A673 (cell line): ENCODE data around the gene BAG5. TPM values are rescaled to one million over a fixed set of nuclear protein-coding genes. Genes with fewer than 3 reads are reported as not detected.

Source experiments
- BruUV-seq: library from RNA; stranded (reverse); fragments of 400-500 nt; replicated peaks from 2 replicates; lab custom pipeline; 2021; lab: Mats Ljungman, UMichigan
- CTCF ChIA-PET: fragments of 300-600 bp; sonication (Branson Sonifier 250); formaldehyde crosslinking; loops from one replicate; lab custom pipeline; 2022; ENCODE audit warnings: antibody characterized with exemption; lab: Charles Lee
- POLR2A ChIA-PET: fragments of 300-600 bp; sonication (Branson Sonifier 250); formaldehyde crosslinking; loops from one replicate; lab custom pipeline; 2022; ENCODE audit warnings: antibody characterized with exemption; ENCODE audit not compliant: low non-redundant PET; lab: Charles Lee
- DNase-seq: peaks from one replicate; pipeline ENCODE4 v3.0.0-alpha.2; 2015; ENCODE audit warnings: low spot score
- H3K27ac ChIP-seq: fragments of 200-600 bp; sonication (generic); 2 replicates; pipeline ENCODE4 v1.5.1; 2016; ENCODE audit warnings: mixed run types, low read depth, mild to moderate bottlenecking, mixed read lengths, antibody characterized with exemption, low read length; ENCODE audit not compliant: poor library complexity, severe bottlenecking
- H3K27me3 ChIP-seq: fragments of 200-600 bp; sonication (generic); replicated peaks from 2 replicates; pipeline ENCODE4 v1.6.1; 2017; ENCODE audit warnings: mixed run types, low read depth, mild to moderate bottlenecking, mixed read lengths, antibody characterized with exemption, low read length; ENCODE audit not compliant: insufficient read depth, poor library complexity
- H3K36me3 ChIP-seq: fragments of 200-600 bp; sonication (generic); 2 replicates; pipeline ENCODE4 v1.6.1; 2016; ENCODE audit warnings: mixed run types, mild to moderate bottlenecking, mixed read lengths, antibody characterized with exemption, low read length; ENCODE audit not compliant: insufficient read depth, poor library complexity, severe bottlenecking
- H3K4me1 ChIP-seq: fragments of 200-600 bp; sonication (generic); 2 replicates; pipeline ENCODE4 v1.6.1; 2017; ENCODE audit warnings: mixed run types, mild to moderate bottlenecking, mixed read lengths, antibody characterized with exemption, low read length; ENCODE audit not compliant: insufficient read depth, poor library complexity, severe bottlenecking
- H3K4me3 ChIP-seq: fragments of 200-600 bp; sonication (generic); 2 replicates; pipeline ENCODE4 v1.5.1; 2016; ENCODE audit warnings: low read depth, mixed run types, mild to moderate bottlenecking, mixed read lengths, low read length; ENCODE audit not compliant: poor library complexity, severe bottlenecking
- H3K9me3 ChIP-seq: fragments of 200-600 bp; sonication (generic); 2 replicates; pipeline ENCODE4 v1.6.1; 2016; ENCODE audit warnings: mixed run types, low read depth, mild to moderate bottlenecking, mixed read lengths, antibody characterized with exemption, low read length; ENCODE audit not compliant: poor library complexity, severe bottlenecking
- EZH2 ChIP-seq: fragments of 200-600 bp; sonication (generic); IDR thresholded peaks from 2 replicates; pipeline ENCODE4 v1.6.1; 2017; ENCODE audit warnings: borderline replicate concordance, low read depth, mild to moderate bottlenecking, mixed read lengths, antibody characterized with exemption, low read length; ENCODE audit not compliant: poor library complexity, severe bottlenecking
- intact Hi-C: fragments of 100-400 bp; cut with micrococcal nuclease; formaldehyde crosslinking; loops from one replicate; pipeline ENCODE4 v1.10.0; 2022; ENCODE audit not compliant: unreplicated experiment
- total RNA-seq: library from RNA; stranded (reverse); gene quantifications from 2 replicates; pipeline ENCODE4 v1.2.3, GENCODE V29; 2021
- TF ChIP-seq, protein P1 (sequence below): fragments of 300-800, 200-600 bp; sonication (generic); conservative IDR thresholded peaks from 2 replicates; pipeline ENCODE4 v1.5.1; 2017; ENCODE audit warnings: low read depth, mild to moderate bottlenecking, antibody characterized with exemption, low read length, moderate library complexity, mixed read lengths

The BAG5 gene
- total RNA-seq, 1 experiment from 2014 or later = 39.8 TPM

DNA sequence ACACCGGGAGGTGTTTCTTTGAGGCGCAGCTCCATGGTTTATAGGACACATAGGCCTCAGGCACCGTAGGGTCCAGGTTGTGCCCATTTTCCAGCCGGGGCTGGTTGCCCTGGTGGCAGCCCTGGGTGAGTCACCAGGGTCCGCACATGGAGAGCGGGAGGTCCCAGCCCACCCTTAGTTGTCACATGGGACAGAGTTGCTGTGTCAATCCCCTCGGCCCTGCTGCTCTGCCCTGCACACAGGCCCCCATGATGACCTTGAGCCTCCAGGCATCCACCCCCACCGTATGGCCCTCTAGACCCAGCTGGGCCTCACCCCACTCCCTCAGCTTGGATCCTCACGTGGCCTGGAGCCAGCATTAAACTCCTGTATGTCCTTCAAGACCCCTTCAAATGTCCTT, 25.8 kb downstream of the BAG5 start:
- intact Hi-C loops = no loop called here
- ChIA-PET POLR2A (no interaction called here), CTCF (no interaction called here)
- no peak overlapping the region for H3K27ac ChIP-seq
- no peaks in the 10 kb centered on the region for H3K9me3 ChIP-seq
- no peak for DNase-seq
- H3K36me3 ChIP-seq = peaks cover 5% of the 10 kb centered on the region
- H3K4me1 ChIP-seq = peaks cover 10% of the 10 kb centered on the region
- H3K27me3 ChIP-seq = no peaks in the 10 kb centered on the region
- TF ChIP-seq, protein P1, sequence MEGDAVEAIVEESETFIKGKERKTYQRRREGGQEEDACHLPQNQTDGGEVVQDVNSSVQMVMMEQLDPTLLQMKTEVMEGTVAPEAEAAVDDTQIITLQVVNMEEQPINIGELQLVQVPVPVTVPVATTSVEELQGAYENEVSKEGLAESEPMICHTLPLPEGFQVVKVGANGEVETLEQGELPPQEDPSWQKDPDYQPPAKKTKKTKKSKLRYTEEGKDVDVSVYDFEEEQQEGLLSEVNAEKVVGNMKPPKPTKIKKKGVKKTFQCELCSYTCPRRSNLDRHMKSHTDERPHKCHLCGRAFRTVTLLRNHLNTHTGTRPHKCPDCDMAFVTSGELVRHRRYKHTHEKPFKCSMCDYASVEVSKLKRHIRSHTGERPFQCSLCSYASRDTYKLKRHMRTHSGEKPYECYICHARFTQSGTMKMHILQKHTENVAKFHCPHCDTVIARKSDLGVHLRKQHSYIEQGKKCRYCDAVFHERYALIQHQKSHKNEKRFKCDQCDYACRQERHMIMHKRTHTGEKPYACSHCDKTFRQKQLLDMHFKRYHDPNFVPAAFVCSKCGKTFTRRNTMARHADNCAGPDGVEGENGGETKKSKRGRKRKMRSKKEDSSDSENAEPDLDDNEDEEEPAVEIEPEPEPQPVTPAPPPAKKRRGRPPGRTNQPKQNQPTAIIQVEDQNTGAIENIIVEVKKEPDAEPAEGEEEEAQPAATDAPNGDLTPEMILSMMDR = no peak
- TF ChIP-seq EZH2 = no peak
- no peak overlapping the region for H3K4me3 ChIP-seq
- no TSS peak for BruUV-seq

DNA sequence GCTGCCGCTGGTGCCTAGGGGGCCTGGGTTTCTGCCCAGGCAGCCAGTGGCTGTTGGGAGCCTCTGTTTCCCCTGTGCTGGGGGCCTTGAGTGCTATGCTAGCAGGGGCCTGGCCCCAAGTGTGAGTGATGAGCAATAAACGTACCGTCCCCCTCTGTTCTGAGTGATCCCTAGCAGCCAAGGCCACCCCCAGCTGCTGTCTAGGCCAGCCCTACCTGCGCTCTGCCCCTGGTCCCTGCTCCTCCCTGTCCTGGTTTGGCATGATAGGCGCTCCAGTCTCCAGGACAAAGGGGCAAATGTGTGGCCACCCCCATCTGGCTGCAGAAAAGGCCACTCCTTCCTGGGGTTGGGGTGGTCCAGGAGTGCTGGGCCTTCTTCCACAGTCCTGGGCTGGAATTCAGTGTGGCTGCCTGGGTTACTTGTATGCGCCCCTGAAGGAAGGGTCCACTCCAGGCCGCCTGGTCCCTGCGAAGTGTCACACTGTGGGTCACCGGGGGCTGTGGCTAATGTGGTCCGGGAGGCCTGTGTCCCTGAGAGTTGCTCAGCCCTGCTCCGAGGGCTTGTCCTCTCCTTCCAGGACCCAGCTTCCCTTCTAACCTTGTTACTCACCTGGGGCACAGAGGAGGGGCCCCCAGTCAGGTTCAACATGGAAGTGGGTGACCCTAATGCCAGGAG, 26.4 kb downstream of the BAG5 start:
- DNase-seq = no peak
- Histone ChIP-seq H3K27ac (no peak overlapping the region), H3K4me1 (peaks cover 9% of the 10 kb centered on the region), H3K4me3 (no peak overlapping the region), H3K9me3 (no peaks in the 10 kb centered on the region), H3K36me3 (peaks cover 5% of the 10 kb centered on the region), H3K27me3 (no peaks in the 10 kb centered on the region)
- TF ChIP-seq EZH2 = no peak
- TF ChIP-seq, protein P1 = no peak
- ChIA-PET POLR2A (no interaction called here), CTCF (no interaction called here)
- no TSS peak for BruUV-seq
- intact Hi-C loops = no loop called here

DNA sequence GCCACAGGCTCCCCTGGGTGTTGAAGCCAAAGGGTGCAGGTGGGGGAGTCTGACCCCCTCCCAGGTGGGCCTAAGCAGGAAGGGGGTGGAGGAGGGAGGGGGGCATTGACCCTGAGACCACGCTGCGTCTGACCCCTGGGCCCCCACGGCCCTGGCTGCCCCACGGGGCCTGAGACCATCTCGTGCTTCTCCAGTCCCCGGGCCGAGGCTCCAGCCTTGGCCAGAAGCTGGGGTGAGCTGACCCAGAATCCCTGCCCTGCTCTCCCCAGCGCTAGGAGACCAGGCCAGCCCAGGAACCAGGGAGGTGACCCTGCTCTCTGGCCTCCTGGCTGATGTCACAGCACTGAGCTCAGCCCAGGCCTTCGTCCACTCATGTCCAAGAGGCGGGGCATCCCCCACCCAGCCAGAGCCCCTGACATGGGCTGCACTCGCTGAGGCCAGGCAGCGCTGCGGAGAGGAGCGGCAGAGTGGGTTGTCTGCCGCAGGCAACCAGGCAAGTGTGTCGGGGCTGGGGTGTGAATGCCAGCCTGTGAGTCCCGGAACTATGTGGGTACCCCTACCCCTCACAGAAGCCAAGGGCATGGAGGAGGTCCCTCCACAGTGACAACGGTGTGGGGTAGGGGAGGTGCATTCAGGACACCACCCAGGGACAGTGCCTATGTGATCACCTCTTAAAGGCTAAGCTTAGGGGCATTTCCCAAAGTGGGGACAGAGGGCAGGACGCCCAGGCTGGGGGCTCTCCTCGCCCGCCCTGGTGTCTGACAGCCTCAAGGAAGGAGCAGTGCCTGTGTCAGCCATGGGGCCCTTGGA, 27.2 kb downstream of the BAG5 start:
- POLR2A ChIA-PET = no interaction called here
- Histone ChIP-seq H3K4me1 (peaks cover 4% of the 10 kb centered on the region), H3K36me3 (peaks cover 5% of the 10 kb centered on the region), H3K27ac (no peak overlapping the region), H3K27me3 (no peaks in the 10 kb centered on the region), H3K4me3 (no peak overlapping the region), H3K9me3 (no peaks in the 10 kb centered on the region)
- intact Hi-C loops = no loop called here
- CTCF ChIA-PET = no interaction called here
- TSS peak; percentile 9 for BruUV-seq
- no peak for TF ChIP-seq EZH2
- TF ChIP-seq, protein P1 = no peak
- no peak for DNase-seq
